Measurements from ENCODE around the gene FLCN.

Gene FLCN

GRCh38 chr17:17235212-17236174 lies 1.5 kb downstream of the FLCN start:
- peak; percentile 32 for DNase-seq (ENCODE audit: low read depth)

GRCh38 chr17:17232303-17232621 lies 4.7 kb downstream of the FLCN start:
- DNase-seq (ENCODE audit: low read depth), result no peak

GRCh38 chr17:17231621-17232302 lies 5.2 kb downstream of the FLCN start:
- no peak for DNase-seq (ENCODE audit: low read depth)

GRCh38 chr17:17229416-17230384 lies 7.3 kb downstream of the FLCN start:
- DNase-seq (ENCODE audit: low read depth), result no peak

- DNase-seq (ENCODE audit: low read depth), result no peak
Measured at GRCh38 chr17:17228521-17229279, 8.3 kb downstream of the FLCN start.

- no peak for DNase-seq (ENCODE audit: low read depth)
Measured at GRCh38 chr17:17227608-17228520, 9.1 kb downstream of the FLCN start.

- no peak for DNase-seq (ENCODE audit: low read depth)
Measured at GRCh38 chr17:17226451-17227265, 10.3 kb downstream of the FLCN start.

GRCh38 chr17:17225901-17226300 lies 11.1 kb downstream of the FLCN start:
- no peak for DNase-seq (ENCODE audit: low read depth)

GRCh38 chr17:17224137-17224536 lies 12.8 kb downstream of the FLCN start:
- DNase-seq (ENCODE audit: low read depth), result no peak

GRCh38 chr17:17223736-17224135 lies 13.2 kb downstream of the FLCN start:
- DNase-seq (ENCODE audit: low read depth), result no peak

- no peak for DNase-seq (ENCODE audit: low read depth)
Measured at GRCh38 chr17:17221329-17221728, 15.6 kb downstream of the FLCN start.

GRCh38 chr17:17220529-17220928 lies 16.4 kb downstream of the FLCN start:
- DNase-seq (ENCODE audit: low read depth), result no peak

- DNase-seq (ENCODE audit: low read depth), result no peak
Measured at GRCh38 chr17:17217995-17218394, 19.0 kb downstream of the FLCN start.

GRCh38 chr17:17216776-17217175 lies 20.2 kb downstream of the FLCN start:
- DNase-seq (ENCODE audit: low read depth), result no peak

GRCh38 chr17:17216236-17216635 lies 20.7 kb downstream of the FLCN start:
- no peak for DNase-seq (ENCODE audit: low read depth)

- DNase-seq (ENCODE audit: low read depth), result no peak
Measured at GRCh38 chr17:17215575-17215974, 21.4 kb downstream of the FLCN start.

- DNase-seq (ENCODE audit: low read depth), result no peak
Measured at GRCh38 chr17:17214646-17215436, 22.1 kb downstream of the FLCN start.

GRCh38 chr17:17213775-17214174 lies 23.2 kb downstream of the FLCN start:
- DNase-seq (ENCODE audit: low read depth), result no peak

GRCh38 chr17:17207998-17208397 lies 29.0 kb downstream of the FLCN start:
- no peak for DNase-seq (ENCODE audit: low read depth)

Measured in GM04504 (cell line).